Fibroblast of skin of right biceps (primary cell): Measurements from ENCODE around the gene TSC22D1.
A peak's percentile ranks its signal among the peaks of the same experiment; 100 is the strongest.

Source experiments
- DNase-seq: peaks from one replicate; pipeline ENCODE4 v3.0.0-alpha.2; 2013

The TSC22D1 gene

GRCh38 chr13:44425041-44425814 lies 150.9 kb downstream of the TSC22D1 start:
- no peak for DNase-seq

- no peak for DNase-seq
Observed at GRCh38 chr13:44423824-44424223, 152.3 kb downstream of the TSC22D1 start.

- no peak for DNase-seq
Observed at GRCh38 chr13:44422755-44423643, 153.1 kb downstream of the TSC22D1 start.

GRCh38 chr13:44421853-44422525 lies 154.1 kb downstream of the TSC22D1 start:
- DNase-seq: no peak

GRCh38 chr13:44420376-44421220 lies 155.5 kb downstream of the TSC22D1 start:
- DNase-seq: peak; percentile 26

- no peak for DNase-seq
Observed at GRCh38 chr13:44417876-44418275, 158.3 kb downstream of the TSC22D1 start.

- no peak for DNase-seq
Observed at GRCh38 chr13:44417446-44417845, 158.7 kb downstream of the TSC22D1 start.

GRCh38 chr13:44416744-44417143 lies 159.4 kb downstream of the TSC22D1 start:
- DNase-seq: no peak

GRCh38 chr13:44416301-44416700 lies 159.8 kb downstream of the TSC22D1 start:
- DNase-seq: no peak

- no peak for DNase-seq
Observed at GRCh38 chr13:44415815-44416214, 160.3 kb downstream of the TSC22D1 start.

- DNase-seq: no peak
Observed at GRCh38 chr13:44414716-44415115, 161.4 kb downstream of the TSC22D1 start.

GRCh38 chr13:44413095-44413494 lies 163.0 kb downstream of the TSC22D1 start:
- peak; percentile 30 for DNase-seq

GRCh38 chr13:44412346-44412935 lies 163.7 kb downstream of the TSC22D1 start:
- DNase-seq: no peak

- DNase-seq: no peak
Observed at GRCh38 chr13:44411841-44412240, 164.3 kb downstream of the TSC22D1 start.

- no peak for DNase-seq
Observed at GRCh38 chr13:44410328-44410859, 165.7 kb downstream of the TSC22D1 start.

GRCh38 chr13:44409595-44409994 lies 166.5 kb downstream of the TSC22D1 start:
- no peak for DNase-seq

GRCh38 chr13:44407891-44408290 lies 168.2 kb downstream of the TSC22D1 start:
- no peak for DNase-seq

GRCh38 chr13:44407379-44407778 lies 168.8 kb downstream of the TSC22D1 start:
- no peak for DNase-seq

- DNase-seq: no peak
Observed at GRCh38 chr13:44406617-44407016, 169.5 kb downstream of the TSC22D1 start.

- DNase-seq: no peak
Observed at GRCh38 chr13:44404261-44405132, 171.6 kb downstream of the TSC22D1 start.
